Endothelial cell of hepatic sinusoid (primary cell): ENCODE measurements around the gene SYNGR4.
"Not testable (repeated sequence)": the region's sequence is repeated elsewhere in the genome, so short reads cannot be mapped to it uniquely, and the experiment has no call there.

Experiments
- in situ Hi-C: cut with HindIII; loops from 2 replicates; pipeline ENCODE4 v1.10.0; 2017; ENCODE audit warnings: low sequenced_read_pairs

The SYNGR4 gene

DNA sequence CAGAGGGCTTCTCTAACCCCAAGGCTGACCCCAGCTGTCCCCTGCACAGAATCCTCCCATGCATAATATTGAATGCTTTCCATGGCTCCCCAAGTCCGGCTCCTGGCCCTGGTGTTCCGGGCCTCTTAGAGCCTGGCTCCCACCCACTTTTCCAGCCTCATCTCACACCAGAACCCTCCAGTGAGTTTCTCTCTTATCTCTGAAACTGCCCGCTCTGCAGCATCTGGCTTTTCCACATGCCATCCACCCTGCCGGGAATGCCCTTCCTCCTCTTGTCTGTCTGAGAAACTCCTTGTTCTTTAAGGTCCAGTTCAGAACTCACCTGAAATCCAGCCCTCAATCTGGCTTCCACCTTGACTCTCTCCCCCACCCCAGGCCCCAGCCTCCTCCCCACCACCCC, 6.8 kb downstream of the SYNGR4 start:
- in situ Hi-C loops: no loop called here

DNA sequence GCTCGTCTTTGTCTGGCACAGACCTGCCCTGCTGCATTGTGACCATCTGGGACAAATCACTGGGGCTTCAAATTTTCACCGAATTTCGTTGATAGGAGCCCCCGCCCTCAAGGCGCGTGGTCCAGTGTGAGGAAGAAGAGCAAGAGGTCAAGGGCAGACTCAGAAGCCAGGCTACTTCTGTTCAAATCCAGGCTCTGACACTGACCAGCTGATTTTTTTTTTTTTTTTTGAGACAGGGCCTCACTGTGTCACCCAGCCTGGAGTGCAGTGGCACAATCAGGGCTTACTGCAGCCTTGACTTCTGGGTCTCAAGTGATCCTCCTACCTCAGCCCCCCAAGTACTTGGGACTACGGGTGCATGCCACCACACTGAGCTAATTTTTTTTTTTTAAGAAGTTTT, 7.2 kb downstream of the SYNGR4 start:
- in situ Hi-C loops: no loop called here

DNA sequence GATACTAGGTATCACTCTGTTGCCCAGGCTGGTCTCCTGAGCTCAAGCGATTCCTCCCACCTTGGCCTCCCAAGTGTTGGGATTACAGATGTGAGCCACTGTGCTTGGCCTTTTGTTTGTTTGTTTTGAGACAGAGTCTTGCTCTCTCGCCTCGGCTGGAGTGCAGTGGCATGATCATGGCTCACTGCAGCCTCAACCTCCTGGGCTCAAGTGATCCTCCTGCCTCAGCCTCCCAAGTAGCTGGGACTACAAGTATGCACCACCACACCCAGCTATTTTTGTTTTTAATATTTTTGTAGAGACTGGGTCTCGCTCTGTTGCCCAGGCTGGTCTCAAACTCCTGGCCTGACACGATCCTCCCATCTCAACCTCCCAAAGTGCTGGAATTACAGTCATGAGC, 7.6 kb downstream of the SYNGR4 start:
- in situ Hi-C loops: not testable (repeated sequence)

DNA sequence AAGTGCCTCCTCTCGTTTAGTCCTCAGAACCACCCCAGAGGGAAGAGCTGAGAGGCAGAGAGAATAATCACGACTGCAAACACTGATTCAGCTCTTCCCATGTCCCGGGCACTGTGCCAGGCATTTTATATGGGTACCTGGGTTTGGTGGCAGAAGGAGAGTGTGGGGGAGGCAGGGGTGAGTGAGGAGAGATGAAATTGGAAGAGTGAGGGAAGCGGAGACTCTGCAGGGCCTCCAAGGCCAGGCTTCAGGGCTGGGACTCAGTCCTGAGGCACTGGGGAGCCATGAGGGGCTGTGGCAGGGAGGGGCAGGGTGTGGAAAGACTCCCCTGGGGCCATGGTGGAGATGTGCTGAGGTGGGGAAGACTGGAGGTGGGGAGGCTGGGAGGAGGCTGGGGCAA, 8.7 kb downstream of the SYNGR4 start:
- in situ Hi-C loops: no loop called here

DNA sequence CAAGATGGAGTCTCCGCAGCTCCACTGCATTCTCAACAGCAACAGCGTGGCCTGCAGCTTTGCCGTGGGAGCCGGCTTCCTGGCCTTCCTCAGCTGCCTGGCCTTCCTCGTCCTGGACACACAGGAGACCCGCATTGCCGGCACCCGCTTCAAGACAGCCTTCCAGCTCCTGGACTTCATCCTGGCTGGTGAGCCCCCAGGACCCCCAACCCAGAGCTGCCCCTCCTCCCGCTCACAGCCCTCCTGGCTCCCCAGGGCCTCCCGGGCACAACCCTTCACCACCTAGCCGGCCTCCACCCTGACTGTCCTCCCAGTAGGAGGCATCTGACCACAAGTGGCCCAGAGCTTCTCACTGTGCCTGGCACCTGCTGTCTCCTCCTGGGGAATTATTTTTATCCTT, 9.4 kb downstream of the SYNGR4 start:
- in situ Hi-C loops: no loop called here

DNA sequence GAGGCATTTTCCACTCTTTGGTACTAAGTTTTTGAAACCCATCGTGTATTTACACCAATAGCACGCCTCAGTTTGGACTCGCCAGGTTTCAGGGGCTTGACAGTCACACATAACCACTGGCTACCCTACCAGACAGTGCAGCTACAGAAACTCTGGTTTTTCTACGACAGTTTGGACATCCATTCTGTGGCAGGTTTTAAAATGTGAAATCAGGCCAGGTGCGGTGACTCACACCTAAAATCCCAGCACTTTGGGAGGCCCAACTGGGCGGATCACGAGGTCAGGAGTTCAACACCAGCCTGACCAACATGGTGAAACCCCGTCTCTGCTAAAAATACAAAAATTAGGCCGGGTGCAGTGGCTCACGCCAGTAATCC, 14.0 kb downstream of the SYNGR4 start:
- in situ Hi-C loops: no loop called here

DNA sequence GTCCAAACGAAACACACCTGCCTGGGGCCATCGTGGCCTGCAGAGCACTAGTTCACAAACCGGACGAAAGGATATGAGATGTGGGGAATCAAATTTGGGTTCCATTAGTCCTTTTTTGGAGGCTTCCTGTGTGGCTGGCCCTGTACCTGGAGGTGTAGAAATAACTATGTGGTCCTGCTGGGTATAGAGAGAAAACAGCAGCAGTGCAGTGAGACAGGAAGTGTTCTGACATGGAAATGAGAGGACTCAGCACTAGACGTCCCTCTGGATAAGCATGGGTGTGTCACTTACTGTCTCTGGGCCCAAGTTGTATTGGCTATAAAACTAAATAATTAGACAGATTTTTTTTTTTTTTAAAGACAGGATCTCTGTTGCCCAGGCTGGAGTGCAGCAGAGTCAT, 14.9 kb downstream of the SYNGR4 start:
- in situ Hi-C loops: no loop called here

DNA sequence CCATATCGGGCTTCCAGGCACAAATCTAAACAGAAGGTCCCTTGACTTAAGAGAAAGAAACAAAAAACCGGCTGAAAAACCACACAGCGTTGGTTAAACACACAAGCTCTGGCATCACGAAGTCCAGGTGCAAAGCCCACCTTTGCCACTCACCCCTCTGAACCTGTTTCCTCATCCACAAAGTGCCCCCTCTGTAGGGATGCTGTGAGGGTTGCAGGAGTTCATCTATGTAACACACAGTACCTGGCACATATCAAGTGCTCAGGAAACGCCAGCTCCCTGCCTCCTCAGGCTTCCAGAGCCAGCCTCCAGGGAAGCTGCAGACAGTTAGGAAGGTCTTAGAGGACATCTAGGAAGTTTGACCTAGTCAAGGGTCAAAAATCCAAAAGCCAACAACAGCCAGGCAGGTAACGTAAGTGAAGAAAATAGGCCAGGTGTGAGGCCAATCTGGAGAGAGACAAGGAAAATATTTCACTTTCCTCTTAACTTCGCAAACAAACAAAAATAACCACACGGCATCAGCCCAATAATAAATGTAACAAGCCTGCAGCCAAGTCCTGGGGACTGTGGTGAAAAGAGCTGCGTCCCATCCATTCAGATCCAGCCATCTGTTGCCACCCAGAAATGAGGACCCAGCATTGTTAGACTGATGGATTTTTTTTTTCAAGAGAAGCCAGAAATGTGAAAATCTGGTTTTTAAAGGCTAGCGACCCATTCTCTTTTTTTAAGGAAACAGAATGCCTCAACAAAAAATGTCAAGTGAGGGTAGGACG, 17.2 kb downstream of the SYNGR4 start:
- in situ Hi-C loops: no loop called here

DNA sequence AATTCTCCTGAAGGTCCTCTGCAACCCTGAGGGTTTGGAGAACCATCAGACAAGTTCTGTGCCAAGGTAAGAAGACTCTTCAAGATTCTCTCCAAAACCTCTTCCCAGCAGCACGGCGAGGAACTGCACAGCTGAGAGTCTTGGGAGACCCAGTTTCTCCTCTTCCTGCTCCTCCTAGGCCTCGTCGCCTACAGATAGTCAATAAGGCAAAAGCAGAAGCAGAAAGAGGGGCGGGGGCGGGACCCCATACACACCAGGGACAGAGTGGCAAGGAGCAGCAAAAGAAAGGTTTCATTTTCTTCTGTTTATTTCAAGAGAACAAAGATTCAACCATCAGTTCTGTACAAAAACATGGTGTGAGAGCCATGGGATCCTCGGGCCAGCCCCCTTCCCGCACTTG, 18.1 kb downstream of the SYNGR4 start:
- in situ Hi-C loops: no loop called here

DNA sequence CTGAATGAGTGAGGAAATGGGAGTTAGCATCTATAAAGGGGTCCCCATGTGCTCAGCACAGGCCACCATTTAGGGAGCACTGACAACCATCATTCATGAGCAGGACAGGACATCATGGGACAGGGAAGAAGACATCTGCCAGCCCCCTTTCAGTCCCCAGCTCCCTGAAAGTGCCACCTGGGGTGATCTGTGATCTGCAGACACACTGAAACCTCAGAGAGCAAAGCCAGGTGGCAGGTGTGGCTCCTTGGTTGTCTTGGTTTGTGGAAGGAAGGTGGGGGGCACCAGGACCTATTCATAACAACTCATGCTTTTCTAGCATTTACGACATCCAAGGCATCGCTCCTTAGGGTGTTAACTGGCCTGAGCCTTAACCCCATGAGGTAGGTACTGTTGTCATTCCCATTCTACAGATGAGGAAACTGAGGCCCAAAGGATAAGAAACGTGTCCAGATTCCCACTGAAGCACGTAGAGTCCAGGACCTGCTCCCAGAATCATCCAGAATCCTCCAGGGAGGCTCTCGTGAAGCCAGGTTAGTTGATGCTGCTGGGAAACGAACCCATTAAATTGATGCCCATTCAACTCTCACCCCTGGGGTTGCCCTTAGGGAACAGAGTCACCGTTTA, 21.4 kb downstream of the SYNGR4 start:
- in situ Hi-C loops: no loop called here

DNA sequence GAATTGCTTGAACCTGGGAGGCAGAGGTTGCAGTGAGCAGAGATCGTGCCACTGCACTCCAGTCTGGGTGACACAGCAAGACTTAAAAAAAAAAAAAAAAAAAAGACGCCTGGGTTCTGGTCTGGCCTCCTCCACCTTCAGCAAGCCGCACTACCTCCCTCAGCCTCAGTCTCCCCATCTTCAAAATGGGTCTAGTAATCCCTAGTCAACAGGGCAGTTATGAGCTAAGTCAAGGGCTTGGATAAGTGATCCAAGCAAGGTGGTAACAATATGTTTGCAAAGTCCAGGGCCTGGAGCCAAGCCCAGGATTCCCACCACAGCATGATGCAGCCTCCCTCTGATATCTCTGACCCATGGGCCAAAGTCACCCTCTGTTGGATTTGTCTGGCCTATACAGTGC, 22.8 kb downstream of the SYNGR4 start:
- in situ Hi-C loops: no loop called here

DNA sequence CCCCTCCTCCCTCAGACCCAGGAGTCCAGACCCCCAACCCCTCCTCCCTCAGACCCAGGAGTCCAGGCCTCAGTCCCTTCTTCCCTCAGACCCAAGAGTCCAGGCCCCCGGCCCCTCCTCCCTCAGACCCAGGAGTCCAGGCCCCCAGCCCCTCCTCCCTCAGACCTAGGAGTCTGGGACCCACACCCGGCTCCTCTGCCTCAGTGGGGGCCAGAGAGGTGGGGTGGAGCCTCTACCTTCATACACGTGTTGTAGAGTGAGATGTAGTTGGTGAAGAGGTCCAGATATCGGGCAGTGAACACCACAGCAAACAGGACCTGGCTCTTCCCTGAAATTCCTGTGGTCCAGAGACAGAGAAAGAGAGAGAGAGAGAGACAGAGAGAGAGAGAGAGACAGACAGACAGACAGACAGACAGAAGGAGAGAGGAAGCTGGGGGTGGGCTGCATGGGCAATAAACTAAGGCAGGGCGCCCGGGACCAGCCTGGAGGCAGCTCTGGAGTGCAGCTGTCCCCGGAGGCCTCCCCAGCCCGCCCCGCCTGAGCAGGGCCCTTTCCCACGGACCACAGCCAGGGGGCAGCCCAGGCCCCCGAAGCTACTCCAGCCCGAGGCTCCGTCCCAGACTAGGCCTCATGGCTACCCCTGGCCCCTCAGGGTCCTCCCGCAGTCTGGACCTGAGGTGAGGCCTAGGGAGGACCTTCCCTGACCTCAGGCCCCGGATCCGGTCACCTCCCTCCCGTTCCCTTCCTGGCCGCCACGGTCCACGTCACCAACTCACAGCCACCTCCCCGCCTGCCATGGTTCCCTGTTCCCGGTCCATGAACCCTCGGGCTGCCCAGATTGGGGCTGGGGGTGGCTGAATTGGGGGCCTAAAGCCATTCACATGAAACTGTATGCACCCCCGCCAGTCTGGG, 26.3 kb downstream of the SYNGR4 start:
- in situ Hi-C loops: no loop called here

DNA sequence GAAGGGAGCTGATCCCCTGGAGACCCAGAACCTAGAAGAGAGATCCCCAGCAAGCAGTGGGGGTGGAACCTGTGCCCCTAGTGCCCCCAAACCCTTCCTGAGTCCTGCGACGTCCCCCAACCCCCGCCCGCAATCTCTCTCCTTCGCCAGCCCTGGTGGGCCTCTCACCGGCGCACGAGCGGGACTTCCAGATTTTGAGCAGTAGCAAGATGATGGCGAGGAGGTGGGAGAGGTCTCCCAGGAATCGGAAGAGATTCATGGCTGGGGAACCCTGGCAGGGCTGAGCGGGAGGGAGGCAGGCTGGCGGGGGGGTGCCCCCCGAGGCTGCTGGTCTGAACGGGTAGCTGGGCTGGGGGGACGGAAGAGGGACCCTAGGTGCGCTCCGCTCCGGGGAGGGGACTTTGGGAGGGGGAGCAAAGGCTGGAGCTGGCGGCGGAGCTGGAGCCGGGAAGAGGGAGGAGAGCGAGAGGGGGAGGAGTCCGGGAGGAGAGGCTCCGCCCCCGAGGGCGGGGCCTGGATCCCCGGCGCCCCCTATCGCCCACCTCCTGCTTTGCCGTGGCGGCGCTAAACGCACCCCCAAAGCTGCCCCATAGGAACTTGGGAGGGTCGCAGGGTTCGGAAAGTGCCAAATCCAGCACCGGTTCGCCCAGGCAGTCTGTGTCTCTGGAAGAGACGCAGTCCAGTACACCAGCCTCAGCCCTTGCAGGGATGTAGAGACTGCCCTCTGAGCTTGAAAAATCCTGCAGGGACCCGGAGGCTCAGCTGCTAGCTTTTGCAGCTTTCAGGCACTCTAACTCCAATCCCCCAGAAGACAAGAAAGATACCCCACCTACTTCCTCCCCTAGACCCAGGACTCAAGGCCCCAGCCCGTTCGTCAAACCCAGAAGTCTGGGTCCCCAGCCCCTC, 27.2 kb downstream of the SYNGR4 start, which contains the start of gene KDELR1:
TSS of gene KDELR1 (minus strand) at position 452 of the 906 bp plus-strand sequence. CDS start at position 259, 193 bp downstream.
- in situ Hi-C loops: no loop called here

DNA sequence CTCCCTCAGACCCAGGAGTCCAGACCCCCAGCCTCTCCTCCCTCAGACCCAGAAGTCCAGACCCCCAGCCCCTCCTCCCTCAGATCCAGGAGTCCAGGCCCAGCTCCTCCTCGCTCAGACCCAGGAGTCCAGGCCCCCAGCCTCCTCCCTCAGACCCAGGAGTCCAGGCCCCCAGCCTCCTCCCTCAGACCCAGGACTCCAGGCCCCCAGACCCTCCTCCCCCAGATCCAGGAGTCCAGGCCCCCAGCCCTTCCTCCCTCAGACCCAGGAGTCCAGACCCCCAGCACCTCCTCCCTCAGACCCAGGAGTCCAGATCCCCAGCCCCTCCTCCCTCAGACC, 27.8 kb downstream of the SYNGR4 start:
- in situ Hi-C loops: not testable (repeated sequence)

DNA sequence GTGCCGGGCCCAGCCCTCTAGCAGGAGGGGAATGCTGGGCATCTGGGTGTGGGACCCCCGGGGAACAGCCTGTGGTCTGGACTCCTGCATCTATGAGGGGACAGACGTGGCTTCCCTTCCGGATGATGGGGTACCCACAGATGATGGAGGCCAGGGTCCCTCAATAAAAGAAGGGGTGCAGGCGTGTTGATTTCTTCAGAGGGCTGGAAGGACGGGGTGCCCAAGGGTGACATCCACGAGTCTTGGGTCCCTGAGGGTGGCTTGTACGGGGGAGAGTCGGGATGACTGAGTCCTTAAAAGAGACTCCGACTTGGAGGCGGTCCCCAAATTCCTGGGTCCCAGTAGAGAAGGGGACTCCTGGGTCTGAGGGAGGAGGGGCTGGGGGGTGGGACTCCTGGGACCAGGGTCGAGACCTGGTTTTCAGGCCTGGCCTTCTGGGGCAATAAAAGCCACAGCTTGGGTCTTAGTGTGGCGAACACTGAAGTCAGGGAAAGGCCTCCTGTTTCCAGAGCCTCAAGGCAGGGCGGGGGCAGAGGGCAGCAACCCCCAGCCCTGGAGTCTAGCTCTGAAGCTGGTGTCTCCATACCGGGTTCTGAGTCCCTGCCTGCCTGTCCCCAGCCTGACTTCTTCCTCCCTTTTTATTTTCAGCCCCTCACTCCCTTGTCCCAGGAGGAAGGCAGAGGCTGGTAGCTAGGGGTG, 28.8 kb downstream of the SYNGR4 start:
- in situ Hi-C loops: no loop called here

DNA sequence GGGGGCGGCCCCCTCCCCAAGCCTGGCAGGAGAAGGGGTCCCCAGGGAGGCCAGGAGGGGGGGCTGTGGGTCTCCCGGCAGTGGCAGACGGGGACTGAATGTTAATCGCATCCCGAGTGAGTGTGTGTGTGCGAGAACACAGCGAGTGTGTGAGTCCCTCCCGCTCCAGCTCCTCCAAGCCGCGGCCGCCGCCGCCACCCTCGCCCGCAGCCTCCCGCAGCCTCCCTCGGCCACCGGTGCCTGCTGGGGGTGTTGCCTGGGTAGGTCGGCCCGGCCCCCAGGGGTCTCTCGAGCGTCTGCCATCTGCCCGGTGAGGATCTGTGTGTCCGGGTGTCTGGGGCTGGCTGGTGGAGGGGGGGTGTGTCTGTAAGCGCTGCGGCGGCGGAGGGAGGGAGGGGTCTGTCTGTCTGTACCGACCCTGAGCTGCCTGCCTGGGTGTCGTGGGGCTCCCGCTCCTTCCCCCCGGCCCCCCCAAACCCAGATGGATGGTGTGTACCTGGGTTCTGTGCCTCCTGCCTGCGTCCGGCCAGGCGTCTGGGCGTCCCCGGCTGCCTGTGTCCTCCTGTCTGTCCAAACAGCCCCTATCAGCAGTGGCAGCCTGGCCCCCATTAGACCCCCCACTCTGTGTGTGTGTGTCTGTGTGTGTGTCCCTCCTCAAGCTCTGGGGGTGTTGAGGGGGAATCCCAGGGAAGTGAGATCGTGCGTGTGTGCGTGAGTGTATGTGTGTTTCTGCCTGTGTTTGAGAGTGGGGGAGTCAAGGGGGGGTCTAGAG, 29.6 kb downstream of the SYNGR4 start, which contains the start of gene GRIN2D:
TSS of gene GRIN2D (plus strand) at position 110 of the 772 bp plus-strand sequence. CDS start 4,725 bp downstream, outside the sequence.
- in situ Hi-C loops: no loop called here

DNA sequence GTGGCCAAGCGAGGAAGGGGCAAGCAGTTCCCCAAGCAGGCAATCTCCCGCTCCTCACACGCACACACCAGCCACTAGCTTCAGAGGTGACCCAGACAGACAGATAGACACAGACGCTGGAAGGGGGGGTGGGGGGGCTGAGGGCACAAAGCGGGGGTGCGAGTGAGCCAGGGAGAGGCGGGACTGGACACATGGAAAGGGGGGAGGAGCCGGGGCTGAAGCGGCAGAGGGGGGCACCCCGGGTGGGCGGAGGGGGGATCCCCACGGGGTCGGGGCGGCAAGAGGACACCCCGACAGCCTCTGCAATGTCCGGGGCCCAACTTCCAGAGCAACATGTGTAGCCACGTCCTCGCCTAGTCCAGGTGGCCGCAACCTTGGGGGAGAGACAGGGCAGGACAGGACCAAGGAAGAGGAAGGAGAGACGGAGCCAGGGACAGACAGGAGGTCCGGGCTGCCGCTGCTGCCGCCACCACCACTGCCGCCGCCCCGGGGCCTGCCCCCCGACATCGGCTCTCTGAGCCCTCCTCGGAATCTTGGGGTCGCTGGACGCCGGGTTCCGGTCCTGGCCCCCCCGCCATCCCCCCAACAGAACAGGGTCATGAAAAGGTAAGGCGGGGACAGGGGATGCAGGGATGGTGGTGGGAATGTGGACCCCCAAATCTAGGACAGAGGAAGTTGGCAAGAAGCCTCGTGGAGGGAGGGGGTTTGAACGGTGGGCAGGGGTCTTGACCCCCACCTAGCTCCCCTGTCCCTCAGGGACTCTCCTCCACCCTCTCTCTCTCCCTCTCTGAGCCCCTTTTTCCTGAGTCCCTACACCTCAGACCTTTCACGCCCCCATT, 30.4 kb downstream of the SYNGR4 start:
- in situ Hi-C loops: no loop called here

DNA sequence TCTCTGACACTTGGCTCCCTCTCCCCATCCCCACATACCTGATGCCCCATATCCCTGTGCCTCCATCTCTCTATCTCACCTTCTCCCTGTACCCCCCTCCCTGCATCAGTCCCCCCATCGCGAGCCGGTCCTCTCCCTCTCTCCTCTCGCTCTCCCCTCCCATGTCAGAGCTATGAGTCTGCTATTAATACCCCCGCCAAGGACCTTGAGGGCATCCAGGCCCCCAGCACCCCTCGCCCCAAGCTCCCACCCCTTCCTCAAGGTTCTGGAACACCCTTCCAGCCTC, 30.9 kb downstream of the SYNGR4 start:
- in situ Hi-C loops: no loop called here

DNA sequence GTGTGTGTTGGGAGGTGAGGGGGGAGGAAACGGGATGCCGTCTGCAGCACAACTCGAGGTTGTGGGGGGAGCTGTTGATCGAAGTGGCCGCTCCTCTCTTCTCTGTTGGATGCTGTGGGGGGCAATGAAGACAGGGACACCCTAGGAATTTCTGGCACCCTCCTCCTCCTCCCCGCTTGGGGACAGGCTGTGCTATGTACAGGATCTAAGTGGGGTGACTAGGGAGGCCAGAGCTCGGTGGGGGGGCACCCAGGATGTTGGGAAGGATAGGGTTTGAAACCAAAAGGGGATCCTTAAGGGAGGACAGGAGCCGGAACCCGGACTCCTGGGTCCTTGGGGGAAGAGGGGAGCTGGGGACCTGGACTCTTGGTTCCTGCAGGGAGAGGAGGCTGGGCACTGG, 31.3 kb downstream of the SYNGR4 start:
- in situ Hi-C loops: no loop called here
